SK-N-SH (cell line): ENCODE data around the gene TSC2.

ENCODE experiments used
- CHD2 ChIP-seq: fragments of 150-350 bp; IDR thresholded peaks from 2 replicates; pipeline ENCODE4 v1.6.1; 2018; ENCODE audit warnings: low read length; ENCODE audit not compliant: partially characterized antibody
- EP300 ChIP-seq, 2 experiments: IDR thresholded peaks; 2 replicates each; pipeline versions ENCODE4 v1.4.0 to v1.6.1; 2012; ENCODE audit warnings: borderline replicate concordance in 1 of 2, low read depth in 1 of 2, low read length in 1 of 2
- MAX ChIP-seq: IDR thresholded peaks from 2 replicates; pipeline ENCODE4 v1.4.0; 2012; ENCODE audit warnings: low read depth
- POLR2AphosphoS5 ChIP-seq: IDR thresholded peaks from 2 replicates; pipeline ENCODE4 v1.6.1; 2012; ENCODE audit warnings: low read depth, low read length
- RAD21 ChIP-seq: IDR thresholded peaks from 2 replicates; pipeline ENCODE4 v1.6.1; 2012; ENCODE audit warnings: mild to moderate bottlenecking, low read length
- REST ChIP-seq: IDR thresholded peaks from 2 replicates; pipeline ENCODE4 v1.6.1; 2012; ENCODE audit warnings: mild to moderate bottlenecking, low read depth, low read length, moderate library complexity
- USF2 ChIP-seq: fragments of 150-350 bp; IDR thresholded peaks from 2 replicates; pipeline ENCODE4 v1.6.1; 2017; ENCODE audit warnings: antibody characterized with exemption, low read length, low read depth, borderline replicate concordance
- TF ChIP-seq, protein P1 (sequence below): fragments of 200-600 bp; sonication (generic); IDR thresholded peaks from 2 replicates; pipeline ENCODE4 v1.6.1; 2017; ENCODE audit warnings: antibody characterized with exemption, mild to moderate bottlenecking, moderate library complexity

DNA sequence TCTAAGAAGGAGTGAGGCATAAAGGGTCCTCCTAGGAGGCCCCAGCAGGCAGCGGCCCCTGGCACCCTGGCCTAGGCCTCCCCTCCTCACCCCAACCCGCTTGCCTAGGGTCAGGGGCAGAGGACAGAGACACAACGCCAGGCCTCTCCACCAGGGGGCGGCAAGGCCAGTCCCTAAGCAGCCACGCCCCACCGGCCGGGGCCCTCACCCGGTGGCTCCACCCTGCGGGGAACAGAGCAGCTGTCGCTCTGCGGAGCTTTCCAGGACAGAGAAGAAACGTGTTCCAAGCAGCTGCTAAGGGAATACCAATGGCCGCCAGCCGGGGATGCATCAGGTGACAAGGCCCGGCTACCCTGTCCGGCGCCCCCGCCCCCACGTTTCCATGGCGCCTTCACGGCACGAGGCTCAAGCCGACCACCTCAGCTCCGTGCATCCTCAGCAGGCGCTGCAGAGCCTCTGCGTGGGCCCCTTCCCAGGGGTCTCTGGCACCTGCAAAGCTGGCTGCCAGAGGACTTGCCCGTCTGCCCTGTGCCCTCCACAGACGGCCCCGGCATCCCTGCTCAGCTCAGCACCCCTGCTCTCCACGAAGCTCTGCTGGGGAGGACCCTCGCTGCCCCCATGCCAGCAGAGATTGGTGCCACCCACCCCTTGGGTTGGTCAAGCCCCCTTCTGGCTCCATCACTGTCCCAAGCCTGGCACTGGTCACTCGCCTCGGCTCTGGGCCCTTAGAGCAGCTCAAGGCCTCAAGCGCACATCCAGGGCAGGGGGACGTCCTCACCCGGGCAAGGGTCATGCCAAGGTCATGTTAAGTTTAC, 43.8 kb upstream of the TSC2 start:
- no peak for TF ChIP-seq CHD2
- TF ChIP-seq, protein P1, sequence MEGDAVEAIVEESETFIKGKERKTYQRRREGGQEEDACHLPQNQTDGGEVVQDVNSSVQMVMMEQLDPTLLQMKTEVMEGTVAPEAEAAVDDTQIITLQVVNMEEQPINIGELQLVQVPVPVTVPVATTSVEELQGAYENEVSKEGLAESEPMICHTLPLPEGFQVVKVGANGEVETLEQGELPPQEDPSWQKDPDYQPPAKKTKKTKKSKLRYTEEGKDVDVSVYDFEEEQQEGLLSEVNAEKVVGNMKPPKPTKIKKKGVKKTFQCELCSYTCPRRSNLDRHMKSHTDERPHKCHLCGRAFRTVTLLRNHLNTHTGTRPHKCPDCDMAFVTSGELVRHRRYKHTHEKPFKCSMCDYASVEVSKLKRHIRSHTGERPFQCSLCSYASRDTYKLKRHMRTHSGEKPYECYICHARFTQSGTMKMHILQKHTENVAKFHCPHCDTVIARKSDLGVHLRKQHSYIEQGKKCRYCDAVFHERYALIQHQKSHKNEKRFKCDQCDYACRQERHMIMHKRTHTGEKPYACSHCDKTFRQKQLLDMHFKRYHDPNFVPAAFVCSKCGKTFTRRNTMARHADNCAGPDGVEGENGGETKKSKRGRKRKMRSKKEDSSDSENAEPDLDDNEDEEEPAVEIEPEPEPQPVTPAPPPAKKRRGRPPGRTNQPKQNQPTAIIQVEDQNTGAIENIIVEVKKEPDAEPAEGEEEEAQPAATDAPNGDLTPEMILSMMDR, result peak; percentile 91
- TF ChIP-seq REST, result no peak
- TF ChIP-seq RAD21, result peak; percentile 59
- TF ChIP-seq MAX, result no peak
- no peak; the same call in 1 of the 2 replicates for TF ChIP-seq POLR2AphosphoS5
- no peak for TF ChIP-seq USF2
- no peak for TF ChIP-seq EP300 (IDR thresholded peaks at IDR 0.05; ENCODE audit: borderline replicate concordance in 1 of 2, low read depth in 1 of 2, low read length in 1 of 2)
